GM10266 (cell line): ENCODE measurements around the gene TOM1L1.

ENCODE experiments used
- DNase-seq: peaks from one replicate; pipeline ENCODE4 v3.0.0; 2012; ENCODE audit errors: extremely low spot score
- TF ChIP-seq, protein P1 (sequence below): IDR thresholded peaks from 2 replicates; pipeline ENCODE4 v1.5.1; 2012; ENCODE audit warnings: mild to moderate bottlenecking, low read depth; ENCODE audit not compliant: control insufficient read depth, insufficient read depth; ENCODE audit errors: missing control alignments

The TOM1L1 gene

GRCh38 chr17:55004484-55004883 lies 103.8 kb downstream of the TOM1L1 start:
- DNase-seq: no peak
- TF ChIP-seq, protein P1, sequence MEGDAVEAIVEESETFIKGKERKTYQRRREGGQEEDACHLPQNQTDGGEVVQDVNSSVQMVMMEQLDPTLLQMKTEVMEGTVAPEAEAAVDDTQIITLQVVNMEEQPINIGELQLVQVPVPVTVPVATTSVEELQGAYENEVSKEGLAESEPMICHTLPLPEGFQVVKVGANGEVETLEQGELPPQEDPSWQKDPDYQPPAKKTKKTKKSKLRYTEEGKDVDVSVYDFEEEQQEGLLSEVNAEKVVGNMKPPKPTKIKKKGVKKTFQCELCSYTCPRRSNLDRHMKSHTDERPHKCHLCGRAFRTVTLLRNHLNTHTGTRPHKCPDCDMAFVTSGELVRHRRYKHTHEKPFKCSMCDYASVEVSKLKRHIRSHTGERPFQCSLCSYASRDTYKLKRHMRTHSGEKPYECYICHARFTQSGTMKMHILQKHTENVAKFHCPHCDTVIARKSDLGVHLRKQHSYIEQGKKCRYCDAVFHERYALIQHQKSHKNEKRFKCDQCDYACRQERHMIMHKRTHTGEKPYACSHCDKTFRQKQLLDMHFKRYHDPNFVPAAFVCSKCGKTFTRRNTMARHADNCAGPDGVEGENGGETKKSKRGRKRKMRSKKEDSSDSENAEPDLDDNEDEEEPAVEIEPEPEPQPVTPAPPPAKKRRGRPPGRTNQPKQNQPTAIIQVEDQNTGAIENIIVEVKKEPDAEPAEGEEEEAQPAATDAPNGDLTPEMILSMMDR: no peak

- TF ChIP-seq, protein P1: peak; percentile 45
- DNase-seq: peak; percentile 5
Observed at GRCh38 chr17:55005520-55005919, 104.9 kb downstream of the TOM1L1 start.
